ENCODE results near the gene NYAP1.
A peak's percentile ranks its signal among the peaks of the same experiment; 100 is the strongest.
"Not testable (repeated sequence)": the region's sequence is repeated elsewhere in the genome, so short reads cannot be mapped to it uniquely, and the experiment has no call there.

Gene NYAP1

DNA sequence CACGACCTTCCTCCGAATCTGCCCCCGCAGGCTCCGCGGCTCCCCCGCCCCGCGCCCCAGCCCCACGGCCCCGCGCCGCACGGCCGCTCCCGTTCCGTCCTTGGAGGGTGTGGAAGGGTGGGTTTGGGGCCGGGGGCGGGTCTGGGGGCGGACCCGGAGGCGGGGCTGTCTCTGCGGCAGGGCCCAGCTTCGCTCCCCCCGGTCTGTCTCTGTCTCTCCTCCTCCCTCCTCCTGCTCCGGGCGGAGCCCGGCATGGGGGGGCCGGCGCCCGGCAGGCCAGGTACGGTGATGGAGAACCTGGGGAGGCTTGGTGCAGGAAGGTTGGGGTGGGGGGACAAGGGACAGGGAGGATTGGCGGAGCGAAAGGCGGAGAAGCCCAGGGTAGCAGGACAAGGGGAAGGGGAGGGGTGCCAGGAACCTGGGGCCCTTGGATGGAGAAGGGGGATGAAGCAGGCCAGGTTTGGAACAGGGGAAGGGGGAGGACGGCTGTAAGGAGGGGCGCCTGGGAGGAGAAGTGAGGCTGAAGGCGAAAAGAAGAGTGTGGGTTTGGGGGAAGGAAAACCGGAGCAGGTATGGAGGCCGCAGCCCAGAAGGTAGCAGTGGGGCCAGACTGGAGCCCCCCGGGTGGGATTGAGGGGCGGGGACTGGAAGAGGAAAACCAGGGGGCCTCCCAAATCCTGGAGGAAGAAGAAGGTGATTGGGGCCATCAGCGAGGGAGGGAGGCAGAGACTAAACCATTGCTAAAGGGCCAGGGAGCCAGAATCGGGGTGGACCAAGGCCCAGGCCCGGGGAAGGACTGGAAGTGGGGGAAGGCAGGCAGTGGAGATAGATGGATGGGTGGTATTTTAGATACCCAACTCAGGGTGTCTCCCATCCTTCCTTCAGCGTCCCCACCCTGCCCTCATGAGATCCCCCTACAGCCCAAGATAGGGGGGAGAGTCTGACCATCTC, at the start of gene NYAP1:
Gene NYAP1 (plus strand): TSS at position 206 of the 951 bp plus-strand sequence. CDS start 1,385 bp downstream, outside the sequence.
- no peaks in the 10 kb centered on the region for H3K9me3 ChIP-seq
- H3K27me3 ChIP-seq (ENCODE audit: low read depth): no peaks in the 10 kb centered on the region
- H3K4me3 ChIP-seq: peak within 1 kb of the TSS; percentile 43
- DNase-seq (ENCODE audit: low spot score in 2 of 2): peak; percentile 49 to 82
- H3K4me1 ChIP-seq: peaks cover 8% of the 10 kb centered on the region
- in situ Hi-C loops (cut with MboI; ENCODE audit: low sequenced_read_pairs): no loop called here
- no peaks in the 10 kb centered on the region for H3K36me3 ChIP-seq (replicated peaks)

DNA sequence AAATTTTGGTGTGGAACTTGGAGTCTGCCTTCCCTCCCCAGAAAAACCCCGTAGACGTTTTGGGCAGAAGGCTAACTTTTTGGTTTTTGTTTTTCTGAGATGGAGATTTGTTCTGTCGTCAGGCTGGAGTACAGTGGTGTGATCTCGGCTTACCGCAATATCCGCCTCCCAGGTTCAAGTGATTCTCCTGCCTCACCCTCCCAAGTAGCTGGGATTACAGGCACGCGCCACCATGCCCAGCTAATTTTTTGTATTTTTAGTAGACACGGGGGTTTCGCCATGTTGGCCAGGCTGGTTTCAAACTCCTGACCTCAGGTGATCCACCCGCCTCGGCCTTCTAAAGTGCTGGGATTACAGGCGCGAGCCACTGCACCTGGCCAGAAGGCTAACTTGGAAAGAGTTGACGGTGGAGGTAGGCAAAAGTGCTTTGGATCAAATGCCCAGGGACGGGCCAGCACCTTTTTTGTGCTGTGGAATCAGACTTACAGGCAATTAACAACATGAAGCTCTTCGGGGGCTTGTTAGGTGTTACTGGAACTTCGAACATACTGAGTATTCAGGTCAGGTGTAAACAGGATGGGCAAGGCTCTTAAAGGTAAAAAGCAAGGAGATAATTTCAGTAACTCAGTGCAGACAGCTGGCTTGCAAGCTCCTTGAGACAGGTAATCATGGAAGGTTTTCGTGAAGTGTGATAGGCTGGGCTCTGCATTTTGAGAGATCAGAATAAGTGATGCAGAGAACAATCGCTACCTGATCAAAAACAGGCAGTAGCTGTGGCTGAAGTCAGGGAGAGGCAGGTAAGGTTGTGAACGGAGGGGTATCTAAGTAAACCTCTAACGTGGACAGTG, 49.2 kb upstream of the NYAP1 start:
- DNase-seq (ENCODE audit: low spot score in 2 of 2): no peak
- in situ Hi-C loops (cut with MboI; ENCODE audit: low sequenced_read_pairs): no loop called here
- Histone ChIP-seq H3K36me3 (replicated peaks) (peaks cover 51% of the 10 kb centered on the region), H3K9me3 (no peaks in the 10 kb centered on the region), H3K4me1 (peaks cover 8% of the 10 kb centered on the region), H3K4me3 (peak overlapping the region; percentile 92), H3K27me3 (ENCODE audit: low read depth) (no peaks in the 10 kb centered on the region)

DNA sequence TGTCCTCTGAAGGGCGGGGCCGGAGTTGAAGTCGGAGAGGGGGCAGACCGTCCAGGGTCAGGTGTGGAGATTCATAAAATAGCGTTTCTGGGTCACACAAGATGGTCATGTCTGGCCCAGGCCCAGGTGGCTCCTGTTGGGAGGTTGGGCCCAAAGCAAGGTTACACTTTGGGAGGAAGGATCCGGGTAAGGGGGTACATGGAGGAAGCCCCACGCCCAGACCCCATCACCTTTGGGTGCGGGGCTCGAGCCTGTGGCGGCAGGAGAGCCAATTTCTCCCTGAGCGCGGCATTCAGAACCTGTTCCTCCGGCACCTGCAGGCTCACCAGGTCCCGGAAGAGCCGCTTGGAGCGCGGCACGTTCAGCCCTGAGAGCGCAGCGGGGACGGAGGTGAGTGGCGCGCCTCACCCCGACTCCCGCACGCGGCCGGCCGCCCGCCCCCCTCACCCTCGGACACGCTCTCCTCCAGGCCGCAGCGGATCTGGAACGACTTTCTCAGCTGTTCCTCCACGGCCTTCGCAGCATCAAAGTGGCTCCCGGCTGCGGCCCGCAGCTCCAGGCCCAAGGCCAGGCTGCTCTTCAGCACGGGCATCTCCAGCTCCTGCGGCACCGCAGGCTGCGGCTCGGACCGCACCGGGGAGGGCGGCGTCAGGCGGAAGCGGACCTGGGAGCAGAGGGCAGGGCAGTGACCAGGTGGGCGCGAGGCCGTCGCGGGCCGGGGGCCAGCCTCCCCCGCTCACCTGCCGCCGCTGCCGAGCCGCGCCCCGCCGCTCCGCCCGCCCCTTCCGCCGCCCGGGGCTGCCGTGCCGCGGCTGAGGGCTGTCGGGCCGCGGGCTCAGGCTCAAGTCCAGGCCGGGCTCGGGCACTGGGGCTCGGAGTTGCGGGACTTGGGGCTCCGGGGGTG, 48.1 kb upstream of the NYAP1 start:
- in situ Hi-C loops (cut with MboI; ENCODE audit: low sequenced_read_pairs): no loop called here
- peak in 1 of 2 experiments; percentile 40 for DNase-seq (ENCODE audit: low spot score in 2 of 2)
- Histone ChIP-seq H3K4me1 (peaks cover 8% of the 10 kb centered on the region), H3K36me3 (replicated peaks) (peaks cover 49% of the 10 kb centered on the region), H3K4me3 (peak overlapping the region; percentile 92), H3K9me3 (no peaks in the 10 kb centered on the region), H3K27me3 (ENCODE audit: low read depth) (no peaks in the 10 kb centered on the region)

DNA sequence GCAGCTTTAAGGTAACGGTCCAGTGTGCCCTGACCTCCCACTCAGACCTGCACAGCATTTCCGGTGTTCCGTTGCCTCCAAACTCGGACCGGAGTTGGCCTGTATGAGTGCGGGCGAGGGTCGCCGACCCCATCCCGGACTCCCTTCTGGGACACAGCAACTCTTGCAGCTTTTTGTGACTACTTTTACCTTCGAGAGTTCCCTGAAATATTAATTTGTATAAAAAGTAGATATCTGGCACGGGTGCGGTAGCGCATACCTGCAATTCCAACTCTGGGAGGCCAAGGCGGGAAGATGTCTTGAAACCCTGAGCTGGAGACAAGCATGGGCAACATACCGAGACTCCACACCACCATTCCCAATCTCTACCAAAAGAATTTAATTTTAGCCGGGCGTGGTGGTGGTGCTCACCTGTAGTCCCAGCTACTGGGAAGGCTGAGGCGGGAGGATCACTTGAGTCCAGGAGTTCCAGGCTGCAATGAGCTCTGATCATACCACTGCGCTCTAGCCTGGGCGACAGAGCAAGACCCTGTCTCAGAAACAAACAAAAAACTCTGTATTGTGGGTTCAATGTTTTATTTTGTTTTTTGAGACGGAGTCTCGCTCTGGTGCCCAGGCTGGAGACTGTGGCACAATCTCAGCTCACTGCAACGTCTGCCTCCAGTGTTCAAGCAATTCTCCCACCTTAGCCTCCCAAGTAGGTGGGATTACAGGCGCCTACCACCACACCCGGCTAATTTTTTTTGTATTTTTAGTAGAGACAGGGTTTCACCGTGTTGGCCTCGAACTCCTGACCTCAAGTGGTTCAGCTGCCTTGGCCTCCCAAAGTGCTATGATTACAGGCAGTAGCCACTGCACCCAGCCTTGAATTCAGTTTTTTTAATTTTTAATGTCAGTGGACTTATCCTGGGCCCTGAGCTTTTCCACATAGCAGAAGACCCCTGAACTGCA, 46.3 kb upstream of the NYAP1 start:
- in situ Hi-C loops (cut with MboI; ENCODE audit: low sequenced_read_pairs): no loop called here
- H3K9me3 ChIP-seq: no peaks in the 10 kb centered on the region
- no peak overlapping the region for H3K4me3 ChIP-seq

DNA sequence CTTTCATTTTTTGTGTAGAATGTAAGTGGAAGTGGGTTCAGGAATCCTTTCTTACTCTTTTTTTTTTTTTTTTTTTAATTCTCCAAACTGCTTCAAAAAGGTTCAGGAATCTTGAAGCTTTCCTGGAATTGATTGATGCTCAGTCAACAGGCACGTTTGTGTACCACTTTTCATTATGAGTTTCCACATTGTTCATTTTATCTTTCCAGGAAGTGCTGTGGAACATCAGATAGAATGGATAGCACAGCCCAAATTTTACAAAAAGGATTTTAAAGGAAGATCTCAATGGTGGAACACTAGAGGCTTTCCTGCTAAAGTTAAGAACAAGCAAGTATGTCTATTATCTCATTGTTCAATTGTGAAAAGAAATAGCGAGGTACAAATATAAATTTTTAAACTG, 45.6 kb upstream of the NYAP1 start:
- in situ Hi-C loops (cut with MboI; ENCODE audit: low sequenced_read_pairs): no loop called here

More for the DNA sequence above, 46.3 kb upstream of the NYAP1 start:
- DNase-seq (ENCODE audit: low spot score in 2 of 2): no peak
- Histone ChIP-seq H3K27me3 (ENCODE audit: low read depth) (no peaks in the 10 kb centered on the region), H3K36me3 (replicated peaks) (peaks cover 33% of the 10 kb centered on the region), H3K4me1 (peaks cover 3% of the 10 kb centered on the region)

DNA sequence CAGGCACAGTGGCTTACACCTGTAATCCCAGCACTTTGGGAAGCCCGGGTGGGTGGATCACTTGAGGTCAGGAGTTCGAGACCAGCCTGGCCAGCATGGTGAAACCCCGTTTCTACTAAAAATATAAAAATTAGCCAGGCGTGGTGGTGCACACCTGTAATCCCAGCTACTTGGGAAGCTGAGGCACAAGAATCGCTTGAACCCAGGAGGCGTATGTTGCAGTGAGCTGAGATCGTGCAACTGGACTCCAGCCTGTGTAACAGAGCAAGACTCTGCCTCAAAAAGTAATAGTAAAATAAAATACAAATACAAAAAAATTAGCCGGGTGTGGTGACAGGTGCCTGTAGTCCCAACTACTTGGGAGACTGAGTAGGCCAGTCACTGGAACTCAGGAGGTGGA, 45.0 kb upstream of the NYAP1 start:
- H3K36me3 ChIP-seq (replicated peaks): peaks cover 20% of the 10 kb centered on the region
- DNase-seq (ENCODE audit: low spot score in 2 of 2); H3K27me3 ChIP-seq (ENCODE audit: low read depth); H3K4me1 ChIP-seq; H3K9me3 ChIP-seq; in situ Hi-C loops (cut with MboI; ENCODE audit: low sequenced_read_pairs); H3K4me3 ChIP-seq: not testable (repeated sequence)

More for the DNA sequence above, 45.6 kb upstream of the NYAP1 start:
- Histone ChIP-seq H3K27me3 (ENCODE audit: low read depth) (no peaks in the 10 kb centered on the region), H3K36me3 (replicated peaks) (peaks cover 26% of the 10 kb centered on the region), H3K9me3 (no peaks in the 10 kb centered on the region), H3K4me1 (peaks cover 3% of the 10 kb centered on the region; the same call in 1 of the 2 replicates), H3K4me3 (no peak overlapping the region)
- DNase-seq (ENCODE audit: low spot score in 2 of 2): no peak

DNA sequence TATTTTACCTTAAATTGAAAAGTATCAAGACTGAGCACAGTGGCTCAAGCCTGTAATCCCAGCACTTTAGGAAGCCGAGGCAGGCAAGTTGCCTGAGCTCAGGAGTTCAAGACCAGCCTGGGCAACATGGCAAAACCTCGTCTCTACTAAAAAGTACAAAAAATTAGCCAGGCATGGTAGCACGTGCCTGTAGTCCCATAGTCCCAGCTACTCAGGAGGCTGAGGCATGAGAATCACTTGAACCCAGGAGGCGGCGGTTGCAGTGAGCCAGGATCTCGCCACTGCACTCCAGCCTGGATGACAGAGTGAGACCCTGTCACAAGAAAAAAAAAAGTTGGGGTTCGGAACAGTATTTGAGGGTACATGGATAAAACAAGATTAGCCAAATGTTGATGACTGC, 44.5 kb upstream of the NYAP1 start:
- H3K9me3 ChIP-seq; in situ Hi-C loops (cut with MboI; ENCODE audit: low sequenced_read_pairs); H3K27me3 ChIP-seq (ENCODE audit: low read depth); DNase-seq (ENCODE audit: low spot score in 2 of 2); H3K4me1 ChIP-seq; H3K4me3 ChIP-seq: not testable (repeated sequence)
- peaks cover 15% of the 10 kb centered on the region for H3K36me3 ChIP-seq (replicated peaks)

GRCh38 chr7:100441641-100442535, 41.8 kb upstream of the NYAP1 start:
- no peaks in the 10 kb centered on the region for H3K36me3 ChIP-seq (replicated peaks)
- no peaks in the 10 kb centered on the region for H3K9me3 ChIP-seq
- DNase-seq (ENCODE audit: low spot score in 2 of 2): no peak
- in situ Hi-C loops (cut with MboI; ENCODE audit: low sequenced_read_pairs): no loop called here
- no peak overlapping the region for H3K4me3 ChIP-seq
- no peaks in the 10 kb centered on the region for H3K4me1 ChIP-seq
- no peaks in the 10 kb centered on the region for H3K27me3 ChIP-seq (ENCODE audit: low read depth)

DNA sequence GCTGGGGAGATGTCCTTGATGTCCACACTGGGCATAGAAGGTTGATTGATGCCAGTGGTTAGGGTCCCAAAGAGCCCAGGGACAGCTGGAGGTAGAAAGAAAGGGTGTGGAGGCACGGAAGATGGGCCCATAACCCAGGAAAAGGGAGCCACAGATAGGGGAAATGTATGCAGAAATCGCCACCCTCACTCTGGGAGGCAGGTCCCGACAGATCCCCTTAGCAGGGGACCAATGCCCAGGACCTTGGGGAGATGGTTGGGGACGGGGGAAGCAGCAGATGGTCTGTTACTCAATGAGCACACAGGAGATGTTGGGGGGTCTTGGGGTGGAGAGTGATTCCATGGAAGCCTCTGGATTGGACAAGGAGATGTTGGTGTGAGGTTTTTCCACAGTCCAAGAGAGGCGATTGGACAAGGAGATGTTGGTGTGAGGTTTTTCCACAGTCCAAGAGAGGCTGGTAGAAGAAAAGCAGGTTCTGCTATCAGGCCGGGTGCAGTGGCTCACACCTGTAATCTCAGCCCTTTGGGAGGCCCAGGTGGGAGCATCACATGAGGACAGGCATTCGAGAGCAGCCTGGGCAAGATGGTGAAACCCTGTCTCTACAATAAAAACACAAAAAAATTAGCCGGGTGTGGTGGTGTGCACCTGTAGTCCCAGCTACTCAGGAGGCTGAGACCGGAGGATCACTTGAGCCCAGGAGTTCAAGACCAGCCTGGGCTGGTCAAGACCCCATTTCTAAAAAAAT, 40.5 kb upstream of the NYAP1 start:
- Histone ChIP-seq H3K27me3 (ENCODE audit: low read depth) (no peaks in the 10 kb centered on the region), H3K4me1 (no peaks in the 10 kb centered on the region), H3K4me3 (no peak overlapping the region), H3K36me3 (replicated peaks) (no peaks in the 10 kb centered on the region), H3K9me3 (no peaks in the 10 kb centered on the region)
- in situ Hi-C loops (cut with MboI; ENCODE audit: low sequenced_read_pairs): no loop called here
- no peak for DNase-seq (ENCODE audit: low spot score in 2 of 2)

DNA sequence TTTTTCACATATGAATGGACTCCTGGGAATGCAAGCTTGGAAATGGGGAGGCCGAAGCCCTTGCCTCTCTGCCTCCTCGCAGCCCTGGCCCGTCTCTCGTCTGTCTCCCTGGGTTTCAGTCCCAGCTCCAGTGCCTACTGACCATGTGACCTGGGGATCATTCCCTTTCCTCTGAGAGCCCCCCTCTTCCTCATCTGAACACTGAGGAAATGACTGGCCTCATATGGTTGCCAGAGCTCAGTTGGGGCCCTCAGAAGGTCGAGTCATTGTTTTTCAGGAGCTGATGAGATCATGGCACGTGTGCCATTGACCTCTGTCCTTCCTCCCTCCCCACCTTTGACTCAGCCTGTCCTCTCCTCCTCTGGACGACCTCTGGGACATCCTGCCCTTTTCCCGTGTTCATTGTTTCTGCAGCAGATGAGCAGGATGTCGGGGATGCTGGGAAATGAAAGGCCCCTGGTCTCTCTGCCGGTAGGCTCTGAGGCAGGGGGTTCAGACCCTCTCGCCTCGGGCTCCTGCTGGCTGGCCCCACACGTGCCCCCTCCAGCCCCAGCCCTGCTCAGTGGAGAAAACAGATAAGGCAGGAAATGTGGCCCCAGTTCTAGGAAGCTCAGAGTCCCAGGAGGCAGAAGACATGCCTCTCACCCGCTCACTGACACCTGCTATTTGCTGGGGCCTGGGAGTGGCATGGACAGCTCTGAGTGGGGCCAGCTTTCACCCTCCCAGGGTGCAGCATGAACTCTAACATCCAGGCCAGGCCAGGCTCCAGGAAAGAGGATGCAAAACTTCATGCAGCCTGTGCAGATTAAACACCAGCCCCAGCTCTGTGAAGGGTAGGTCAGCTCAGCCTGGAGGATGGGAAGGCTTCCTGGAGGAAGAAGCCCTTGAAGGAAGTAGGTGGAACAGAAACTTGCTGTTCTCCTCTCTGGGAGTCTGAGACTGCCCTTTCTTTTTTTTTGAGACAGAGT, 39.1 kb upstream of the NYAP1 start:
- H3K4me1 ChIP-seq: no peaks in the 10 kb centered on the region

More for the DNA sequence above, 39.1 kb upstream of the NYAP1 start:
- Histone ChIP-seq H3K9me3 (no peaks in the 10 kb centered on the region), H3K36me3 (replicated peaks) (no peaks in the 10 kb centered on the region), H3K27me3 (ENCODE audit: low read depth) (no peaks in the 10 kb centered on the region), H3K4me3 (no peak overlapping the region)
- in situ Hi-C loops (cut with MboI; ENCODE audit: low sequenced_read_pairs): no loop called here
- DNase-seq (ENCODE audit: low spot score in 2 of 2): no peak
